Heart left ventricle (tissue), 13 donors: Measurements from ENCODE around the gene SPON2.

ENCODE experiments used
- POLR2A ChIP-seq, 2 donors: fragments of 450-650 bp; IDR thresholded peaks; one replicate each; pipeline ENCODE4 v1.6.1; 2017; ENCODE audit warnings: antibody characterized with exemption in 2 of 2, mild to moderate bottlenecking in 2 of 2, moderate library complexity in 2 of 2
- TF ChIP-seq, protein P1 (sequence below), 12 donors: fragments of 200-600 bp; sonication (generic) in 4 of 12; IDR thresholded peaks; one replicate each; pipeline versions ENCODE4 v1.5.0 to v1.8.0; 2018 to 2022; ENCODE audit warnings: antibody characterized with exemption in 12 of 12, mild to moderate bottlenecking in 5 of 12
- donor health status: ischemic (EF 13 %, LVEDD 7.1; RV severe dilation, severe dysfunction).
- donor health status: DM: no; HTN: yes; CAD: no.
- donor health status: DM: no; HTN: no; CAD: no.
- donor health status: ischemic (EF 25% LVEDD 6.9; RV normal size, moderate dysfunction).
- donor health status: ischemic (EF 25% LVEDD 5.7; RV mildly dilated, moderate dysfunction).
- donor health status: ischemic (EF 35%, LVEDD 5.7; RV mildly dilated, moderate dysfunction).
- donor health status: nonischemic (EF 11% LVEDD 7.7; RV severe dilation, severe dysfunction).
- donor health status: DM: yes; HTN: yes; CAD: no.
- donor health status: PGD.
- donor health status: ischemic (EF 29% LVEDD 5.4; RV normal size, mild dysfunction).
- donor health status: nonischemic (EF 23%, LVEDD 6.1; RV moderate dilation, normal function).

DNA sequence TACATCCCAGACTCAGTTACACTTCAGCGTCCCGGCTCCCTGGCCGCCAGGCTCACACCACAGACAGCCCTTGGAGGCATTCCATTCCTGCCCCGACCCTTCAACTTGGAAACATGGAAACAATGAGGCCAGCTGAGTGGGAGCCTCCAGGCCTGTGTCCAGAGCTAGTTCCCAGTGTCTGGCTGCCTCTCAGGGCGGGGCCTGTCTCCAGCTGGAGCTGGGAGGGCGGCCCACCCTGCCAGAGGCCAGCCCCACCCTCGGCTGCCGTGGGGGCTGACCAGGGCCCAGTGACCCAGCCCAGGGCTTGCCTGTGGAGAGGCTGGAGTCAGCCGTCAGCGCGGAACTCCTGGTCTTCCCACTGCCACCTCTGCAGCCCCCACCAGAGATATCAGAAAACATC lies 37.4 kb upstream of the SPON2 start:
- TF ChIP-seq, protein P1, sequence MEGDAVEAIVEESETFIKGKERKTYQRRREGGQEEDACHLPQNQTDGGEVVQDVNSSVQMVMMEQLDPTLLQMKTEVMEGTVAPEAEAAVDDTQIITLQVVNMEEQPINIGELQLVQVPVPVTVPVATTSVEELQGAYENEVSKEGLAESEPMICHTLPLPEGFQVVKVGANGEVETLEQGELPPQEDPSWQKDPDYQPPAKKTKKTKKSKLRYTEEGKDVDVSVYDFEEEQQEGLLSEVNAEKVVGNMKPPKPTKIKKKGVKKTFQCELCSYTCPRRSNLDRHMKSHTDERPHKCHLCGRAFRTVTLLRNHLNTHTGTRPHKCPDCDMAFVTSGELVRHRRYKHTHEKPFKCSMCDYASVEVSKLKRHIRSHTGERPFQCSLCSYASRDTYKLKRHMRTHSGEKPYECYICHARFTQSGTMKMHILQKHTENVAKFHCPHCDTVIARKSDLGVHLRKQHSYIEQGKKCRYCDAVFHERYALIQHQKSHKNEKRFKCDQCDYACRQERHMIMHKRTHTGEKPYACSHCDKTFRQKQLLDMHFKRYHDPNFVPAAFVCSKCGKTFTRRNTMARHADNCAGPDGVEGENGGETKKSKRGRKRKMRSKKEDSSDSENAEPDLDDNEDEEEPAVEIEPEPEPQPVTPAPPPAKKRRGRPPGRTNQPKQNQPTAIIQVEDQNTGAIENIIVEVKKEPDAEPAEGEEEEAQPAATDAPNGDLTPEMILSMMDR (IDR thresholded peaks at IDR 0.05), result no peak
- no peak for TF ChIP-seq POLR2A (IDR thresholded peaks at IDR 0.05)
